Activated T-cell treated with anti-CD3 and anti-CD28 coated beads for 24 hours (primary cell): ENCODE measurements around the gene YARS1.

Experiments
- DNase-seq: peaks from one replicate; pipeline ENCODE4 v3.0.0-alpha.2; 2020; ENCODE audit warnings: low read depth

The YARS1 gene

DNA sequence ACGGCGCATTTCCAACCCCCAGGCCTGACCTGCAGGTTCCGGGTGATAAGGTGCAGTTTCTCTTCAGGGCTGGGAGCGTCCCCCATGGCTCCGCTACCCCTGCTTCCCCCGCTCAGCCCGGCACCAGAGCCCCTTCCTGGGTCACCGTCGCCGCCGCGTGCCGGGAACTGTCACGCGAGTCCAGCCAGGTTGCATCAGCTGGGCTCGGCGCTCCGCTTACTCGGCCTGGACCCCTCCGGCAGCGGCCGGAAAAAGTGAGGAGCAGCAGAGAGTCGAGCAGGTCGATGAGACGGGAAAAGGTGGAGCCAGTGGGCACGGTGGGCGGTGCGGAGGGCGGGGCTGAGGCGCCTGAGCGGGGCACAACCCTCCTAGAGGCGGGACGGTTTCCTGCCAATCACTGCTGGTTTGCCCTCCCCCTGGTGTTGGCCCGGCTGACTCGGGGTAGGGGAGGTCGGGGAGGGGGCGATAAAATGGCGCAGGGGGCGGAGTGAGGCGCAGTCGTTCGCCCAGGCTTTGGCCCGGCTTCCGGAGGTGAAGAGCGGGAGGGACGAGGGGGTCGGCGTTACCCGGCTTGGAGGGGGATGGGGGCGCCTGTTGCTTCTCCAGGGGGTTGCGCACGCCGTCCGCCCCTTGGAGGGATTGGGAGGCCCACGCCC is at the start of gene YARS1, which contains the start of gene S100PBP:
TSS of gene YARS1 (minus strand) at position 200 of the 656 bp plus-strand sequence. CDS start at position 86, 114 bp downstream.
TSS of gene S100PBP (plus strand) at position 495 of the 656 bp plus-strand sequence. CDS start 8,447 bp downstream, outside the sequence.
- DNase-seq = peak; percentile 100

DNA sequence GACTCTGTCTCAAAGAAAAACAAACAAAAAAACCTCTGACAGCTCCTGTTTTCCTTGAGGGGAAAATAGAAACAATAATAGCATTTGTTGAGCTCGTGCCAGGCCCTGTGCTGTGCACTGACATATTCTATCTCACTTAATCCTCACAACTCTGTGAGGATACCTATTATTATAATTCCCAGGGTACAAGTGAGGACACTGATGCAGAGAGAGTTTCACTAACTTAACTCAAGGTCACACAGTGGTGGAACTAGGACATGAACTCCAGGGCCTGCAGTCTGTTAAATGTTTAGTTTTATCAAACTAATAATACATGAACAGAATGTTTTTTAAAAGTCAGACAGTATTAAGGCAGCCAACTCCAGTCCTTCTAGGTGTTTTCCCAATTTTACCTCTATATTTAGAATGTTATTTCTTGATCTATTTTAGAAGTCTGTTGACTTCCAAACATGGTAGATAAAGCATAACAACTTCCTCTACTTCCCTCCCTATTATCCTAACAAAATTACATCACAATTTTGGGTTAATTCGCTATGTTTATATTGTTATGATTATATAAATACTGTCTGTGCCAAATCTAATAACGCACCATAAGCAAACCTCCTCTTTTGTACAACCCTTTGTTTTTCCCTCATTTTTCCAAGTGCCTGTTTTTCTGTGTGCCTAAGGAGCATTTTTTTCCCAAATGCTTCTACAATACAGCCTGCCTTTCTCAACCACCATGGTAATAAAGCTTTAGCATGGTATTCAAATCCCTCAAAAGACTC is 48.7 kb upstream of the YARS1 start:
- no peak for DNase-seq

DNA sequence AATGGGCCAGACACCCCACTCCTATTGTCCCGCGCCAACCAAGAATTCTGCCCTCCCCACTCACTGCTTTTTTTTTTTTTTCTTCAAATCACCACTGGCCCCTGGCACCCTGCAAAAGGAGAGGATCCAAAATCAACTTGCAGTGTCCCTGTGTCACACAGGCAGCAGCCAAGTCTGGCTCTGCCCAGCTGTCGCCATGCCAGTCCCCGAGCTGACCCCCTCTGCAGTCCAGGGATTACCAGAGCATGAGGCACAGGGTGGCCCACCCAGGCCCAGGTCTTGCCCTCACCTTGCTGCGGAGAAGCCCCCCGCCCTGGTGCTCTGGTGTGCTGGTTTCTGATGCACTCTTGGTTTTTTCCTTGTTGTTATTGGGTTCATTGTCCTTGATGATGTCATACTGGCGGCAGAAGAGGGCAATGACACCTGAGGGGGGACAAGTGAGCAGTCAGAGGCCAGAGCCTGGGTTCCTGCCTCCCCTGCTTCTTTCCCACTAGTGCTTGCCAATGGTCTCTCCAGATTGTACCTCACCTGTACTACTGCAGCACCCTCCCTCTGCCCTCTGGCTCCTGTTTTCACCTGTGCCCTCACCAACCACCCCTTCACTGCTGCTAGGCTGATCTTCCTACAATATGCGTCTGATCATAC is 47.3 kb upstream of the YARS1 start:
- no peak for DNase-seq

DNA sequence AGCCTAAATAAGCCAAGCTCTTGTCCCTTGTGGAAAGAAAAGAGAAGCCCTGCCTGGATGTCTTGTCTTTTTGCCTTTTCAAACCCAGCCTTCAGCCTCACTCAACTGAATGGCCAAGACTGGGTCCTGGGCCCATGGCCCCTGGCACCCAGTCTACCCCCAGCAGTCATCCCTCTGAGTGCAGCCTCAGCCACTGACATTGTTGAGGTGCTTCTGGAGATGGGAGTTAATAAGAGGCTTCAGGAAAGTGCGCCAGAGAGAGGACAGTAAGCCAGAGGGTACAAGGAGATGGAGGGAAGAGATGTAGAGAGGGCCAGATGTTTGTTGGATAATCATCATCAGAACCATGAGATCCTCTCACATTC is 46.7 kb upstream of the YARS1 start:
- no peak for DNase-seq

- no peak for DNase-seq
Measured at GRCh38 chr1:32863218-32863880, 46.2 kb upstream of the YARS1 start.

GRCh38 chr1:32861904-32862695 is 44.9 kb upstream of the YARS1 start:
- no peak for DNase-seq

GRCh38 chr1:32860566-32860965 is 43.4 kb upstream of the YARS1 start:
- DNase-seq = no peak

DNA sequence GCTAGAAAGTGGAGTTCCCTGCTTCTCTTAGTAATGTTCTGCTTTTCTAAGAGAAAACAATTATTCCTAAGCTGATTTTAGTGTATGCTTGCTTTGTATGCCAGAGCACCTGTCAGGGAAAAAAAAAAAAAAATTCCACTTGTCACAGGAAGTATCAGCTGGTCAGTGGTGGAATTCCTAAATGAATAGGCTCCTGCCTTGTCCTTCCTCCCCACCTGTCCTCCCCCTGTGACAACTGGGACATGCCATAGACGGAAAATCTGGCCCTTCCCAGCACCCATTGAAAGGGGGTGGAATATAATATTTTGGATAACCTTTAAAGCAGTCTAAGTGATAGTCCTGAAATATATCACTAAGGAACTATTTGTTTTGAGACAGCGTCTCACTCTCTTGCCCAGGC is 42.8 kb upstream of the YARS1 start:
- DNase-seq = no peak

DNA sequence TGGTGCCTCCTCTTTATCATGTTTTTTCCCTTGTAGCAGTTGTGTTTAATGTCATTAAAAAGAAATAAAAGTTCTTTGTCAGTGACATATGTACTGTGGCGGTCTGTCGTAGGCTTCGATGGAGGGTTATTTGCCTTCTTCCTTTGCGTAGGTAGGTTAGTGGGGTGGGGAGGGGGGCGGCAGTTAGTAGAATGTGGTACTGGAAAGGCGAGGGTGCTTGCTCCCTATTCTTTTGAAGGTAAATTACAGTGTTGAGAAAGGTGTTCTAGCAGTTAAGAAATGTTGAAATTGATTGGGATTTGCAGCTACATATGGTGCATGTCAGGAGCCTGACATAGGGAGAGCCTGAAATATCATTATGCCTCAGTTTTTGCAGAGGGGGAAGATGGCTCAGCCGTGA is 41.6 kb upstream of the YARS1 start:
- no peak for DNase-seq

- no peak for DNase-seq
Measured at GRCh38 chr1:32858136-32858535, 41.0 kb upstream of the YARS1 start.

- DNase-seq = no peak
Measured at GRCh38 chr1:32855861-32856617, 38.9 kb upstream of the YARS1 start.

DNA sequence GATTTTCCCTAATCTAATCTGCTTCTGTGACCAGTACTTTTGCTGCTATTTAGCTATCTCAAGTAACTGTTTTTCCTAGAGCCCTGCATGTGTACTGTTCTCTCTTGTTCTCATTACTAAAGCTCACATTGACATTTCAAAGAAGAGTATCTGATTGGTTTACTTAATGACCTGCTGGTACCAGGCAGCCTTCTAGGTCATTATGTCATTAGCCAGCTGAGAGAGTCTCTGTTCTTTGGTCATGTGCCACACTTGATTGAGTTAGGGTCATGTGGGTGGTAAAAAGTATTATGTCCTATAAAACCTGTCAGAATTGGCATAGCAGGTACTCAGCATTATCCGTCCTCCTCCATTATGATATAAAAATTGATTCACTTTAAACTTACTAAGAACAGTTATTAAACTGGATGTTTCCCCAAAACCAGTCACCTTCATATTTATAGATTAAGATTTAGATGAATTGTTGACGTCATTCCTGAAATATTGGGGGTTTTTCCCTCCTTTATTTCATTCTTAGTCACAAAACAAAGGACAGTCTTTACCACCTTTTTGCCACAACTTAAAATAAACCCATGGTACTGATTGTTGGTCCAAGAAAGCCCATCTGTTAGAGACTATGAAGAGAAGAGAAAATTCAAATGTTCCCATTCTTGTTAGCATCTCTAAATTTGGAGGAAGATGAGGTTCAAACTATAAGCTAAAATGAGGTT is 31.4 kb upstream of the YARS1 start:
- DNase-seq = no peak

- no peak for DNase-seq
Measured at GRCh38 chr1:32831878-32832277, 14.7 kb upstream of the YARS1 start.

DNA sequence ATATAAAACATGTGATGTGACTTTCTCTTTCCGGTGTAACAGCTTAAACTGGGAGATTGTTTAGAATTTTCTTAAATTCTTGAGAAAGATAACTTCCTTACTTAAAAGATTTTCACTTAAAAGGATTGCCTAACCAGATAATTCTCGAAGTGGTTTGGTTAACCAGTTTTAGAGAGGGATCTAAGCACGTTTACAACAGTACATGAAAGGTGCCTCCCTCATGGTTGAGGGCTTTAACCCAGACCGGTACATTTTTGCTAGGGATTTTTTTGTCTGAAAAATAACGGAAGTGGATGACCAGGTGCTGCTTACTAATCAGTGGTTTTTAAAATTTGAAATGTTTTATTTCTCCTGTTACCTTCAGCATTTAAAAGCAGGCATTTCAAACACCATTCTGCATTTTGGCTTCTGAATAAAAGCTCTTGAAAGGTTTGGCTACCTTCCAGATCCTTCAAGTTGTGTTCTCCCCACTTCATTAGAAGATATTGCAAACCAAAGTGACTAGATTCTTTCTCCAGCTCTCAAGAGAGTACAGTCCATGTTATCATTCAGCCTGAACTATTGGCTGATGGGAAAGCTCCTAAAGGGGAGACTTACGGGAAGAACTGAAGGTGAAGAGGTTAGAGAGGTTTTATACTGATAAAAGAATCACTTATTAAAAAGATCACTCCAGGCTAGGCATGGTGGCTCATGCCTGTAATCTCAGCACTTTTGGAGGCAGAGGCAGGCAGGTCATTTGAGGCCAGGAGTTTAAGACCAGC is 13.1 kb upstream of the YARS1 start:
- no peak for DNase-seq

GRCh38 chr1:32828341-32828740 is 11.2 kb upstream of the YARS1 start:
- no peak for DNase-seq

DNA sequence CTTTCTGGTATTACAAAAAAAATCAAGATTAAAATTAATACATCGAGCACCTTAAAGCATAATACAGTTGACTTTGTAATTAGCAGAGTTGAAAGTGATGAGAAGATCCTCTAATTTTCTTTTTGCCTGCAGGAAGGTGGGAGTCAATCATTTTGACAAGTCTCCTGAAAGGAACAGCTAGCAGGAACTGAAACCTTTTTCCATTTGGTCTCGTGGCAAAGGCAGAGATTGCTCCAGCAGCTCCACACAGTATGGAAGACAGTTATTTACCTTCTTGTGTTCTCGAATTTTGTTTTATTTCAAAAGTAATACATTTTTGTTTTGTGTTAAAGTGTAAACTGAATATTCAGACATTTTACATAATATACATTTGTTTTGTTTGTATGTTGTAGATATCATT is 8.0 kb upstream of the YARS1 start:
- no peak for DNase-seq

- DNase-seq = no peak
Measured at GRCh38 chr1:32818804-32819541, 1.8 kb upstream of the YARS1 start.

- DNase-seq = peak; percentile 20
Measured at GRCh38 chr1:32817815-32818786, 943 bp upstream of the YARS1 start.
